Measurements from ENCODE around the gene ANGPTL4. TPM values are rescaled to one million over a fixed set of nuclear protein-coding genes. Genes with fewer than 3 reads are reported as not detected.

ANGPTL4 gene
- total and polyA plus RNA-seq, 2 of the 13 experiments (the other 11 are each of a cell fraction or from before 2014, with no cell fraction given), result 0.80 to 21.7 TPM

DNA sequence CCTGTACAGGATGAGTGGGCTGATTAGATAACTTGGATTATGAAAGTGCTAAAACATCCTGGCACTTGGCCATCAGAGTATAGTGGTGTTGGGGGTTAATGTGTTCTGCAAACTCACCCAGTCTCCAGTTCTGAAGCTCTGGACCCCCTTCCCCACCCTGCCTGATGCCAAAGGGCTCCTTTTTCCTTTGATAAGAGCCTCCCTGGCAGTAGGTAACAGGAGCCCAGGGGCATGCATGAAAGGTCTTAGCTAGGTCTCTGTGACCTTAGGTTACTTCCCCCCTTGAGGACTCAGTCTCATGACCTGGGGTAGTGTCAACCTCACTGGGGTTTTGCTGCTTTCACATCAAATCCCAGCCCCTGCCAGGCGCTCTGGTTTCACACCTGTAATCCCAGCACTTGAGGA, 40.2 kb upstream of the ANGPTL4 start (continued):
- TF ChIP-seq NPAS2 (CRISPR knock-in tag; IDR thresholded peaks at IDR 0.05; ENCODE audit: borderline replicate concordance) (no peak), POLR2A (IDR thresholded peaks at IDR 0.05; ENCODE audit: insufficient read depth in 1 of 2, low read depth in 2 of 2, low read length in 2 of 2) (peak in 1 of 2 experiments; percentile 51; a peak in 2 of 4 replicates), NFATC3 (CRISPR knock-in tag; IDR thresholded peaks at IDR 0.05) (no peak), SNRNP70 (IDR thresholded peaks at IDR 0.05; ENCODE audit: low read depth, low read length) (no peak), BRCA1 (CRISPR knock-in tag; IDR thresholded peaks at IDR 0.05) (no peak), ELF4 (CRISPR knock-in tag; IDR thresholded peaks at IDR 0.05; ENCODE audit: borderline replicate concordance) (no peak), RBFOX2 (IDR thresholded peaks at IDR 0.05; ENCODE audit: low read depth, low read length) (0 out of 2 replicates have a peak, but pooled peaks have one; percentile 9)

GRCh38 chr19:8324186-8325050, 39.5 kb upstream of the ANGPTL4 start:
- H3K4me2 ChIP-seq (ENCODE audit: low read depth, low read length), result no peak overlapping the region
- H2AFZ ChIP-seq (ENCODE audit: low read length), result no peak overlapping the region
- H3K79me2 ChIP-seq (ENCODE audit: insufficient read depth, low read length), result peaks cover 34% of the 10 kb centered on the region
- FAIRE-seq, result no peak
- POLR2A ChIA-PET, result interaction anchor here (0.7 to 2.8 kb wide), 5 partner anchors 10 to 189 kb away, joined by 3 to 16 read pairs (median 6); partner anchors contain the start of genes RAB11B and ZNF414
- WGBS (ENCODE audit: low lambda C conversion rate), result 88% methylated on average over 3 of the region's 17 CpGs
- H3K4me3 ChIP-seq (replicated peaks in 1 of 3; ENCODE audit: insufficient read depth in 1 of 3, low read depth in 2 of 3, low read length in 3 of 3), result no peak overlapping the region
- in situ Hi-C loops (cut with HindIII; ENCODE audit: extremely low pct_ligation_motif_present, low pct_unique_long_range_greater_than_20kb) (no loop called here), intact Hi-C loops (cut with micrococcal nuclease; ENCODE audit: unreplicated experiment) (no loop called here)
- H3K27me3 ChIP-seq (ENCODE audit: control insufficient read depth in 1 of 2, insufficient read depth in 2 of 2, low read length in 2 of 2), result peaks cover 2 to 17% of the 10 kb centered on the region in 2 experiments; a peak in 3 of 5 replicates
- BruUV-seq (replicated peaks), result no TSS peak
- CTCF ChIA-PET (ENCODE audit: low intra/inter-chr PET ratio, low total read pairs), result no interaction called here
- no peak for DNase-seq (ENCODE audit: low spot score)
- H3K9me3 ChIP-seq (ENCODE audit: low read length), result no peaks in the 10 kb centered on the region
- H3K36me3 ChIP-seq (replicated peaks in 1 of 2; ENCODE audit: control insufficient read depth in 1 of 2, insufficient read depth in 2 of 2, low read length in 2 of 2), result peaks cover 0 to 17% of the 10 kb centered on the region in 2 experiments; a peak in 3 of 5 replicates
- H3K27ac ChIP-seq (ENCODE audit: extremely low read length, insufficient read depth, low read length), result no peak overlapping the region
- ATAC-seq, result peak; percentile 4; the same call in 2 of the 3 replicates
- H3K4me1 ChIP-seq (ENCODE audit: insufficient read depth, low read length), result peaks cover 27% of the 10 kb centered on the region
- H4K20me1 ChIP-seq (ENCODE audit: insufficient read depth, low read length), result peaks cover 19% of the 10 kb centered on the region
- H3K9ac ChIP-seq (ENCODE audit: insufficient read depth, low read depth, low read length), result no peak overlapping the region
- TF ChIP-seq POLR2G (IDR thresholded peaks at IDR 0.05; ENCODE audit: low read depth, low read length), result peak; percentile 69
- no peak for TF ChIP-seq ZNF253 (CRISPR knock-in tag; IDR thresholded peaks at IDR 0.05; ENCODE audit: borderline replicate concordance)
- no peak for TF ChIP-seq PRDM4 (CRISPR knock-in tag; IDR thresholded peaks at IDR 0.05; ENCODE audit: borderline replicate concordance)
- TF ChIP-seq ZBTB43 (CRISPR knock-in tag; conservative IDR thresholded peaks at IDR 0.05), result no peak
- TF ChIP-seq MTERF4 (CRISPR knock-in tag; IDR thresholded peaks at IDR 0.05), result no peak
- no peak for TF ChIP-seq MIER2 (CRISPR knock-in tag; IDR thresholded peaks at IDR 0.05)
- TF ChIP-seq ZFY (CRISPR knock-in tag; IDR thresholded peaks at IDR 0.05), result no peak
- TF ChIP-seq ZNF615 (CRISPR knock-in tag; IDR thresholded peaks at IDR 0.05; ENCODE audit: borderline replicate concordance), result no peak
- TF ChIP-seq ZC3H13 (CRISPR knock-in tag; IDR thresholded peaks at IDR 0.05), result peak; percentile 68; the same call in 1 of the 2 replicates
- TF ChIP-seq NFYB (CRISPR knock-in tag; IDR thresholded peaks at IDR 0.05), result no peak
- no peak for TF ChIP-seq NFKB2 (CRISPR knock-in tag; IDR thresholded peaks at IDR 0.05; ENCODE audit: borderline replicate concordance)
